GM19438 (cell line): ENCODE measurements around the gene TCN1.
"Not testable (repeated sequence)": the region's sequence is repeated elsewhere in the genome, so short reads cannot be mapped to it uniquely, and the experiment has no call there.

Source experiments
- ATAC-seq: cut with Tn5 transposase; IDR thresholded peaks from one replicate; pipeline ENCODE4 v1.9.1; 2021; ENCODE audit warnings: low read depth; ENCODE audit not compliant: unreplicated experiment

TCN1 gene

GRCh38 chr11:59866397-59866796, at the start of gene TCN1:
TCN1 (minus strand) TSS chr11:59866487; CDS start chr11:59866470, 17 bp downstream.
- no peak for ATAC-seq

- not testable (repeated sequence) for ATAC-seq
Observed at GRCh38 chr11:59903569-59903968, 37.3 kb upstream of the TCN1 start.

- ATAC-seq, result no peak
Observed at GRCh38 chr11:59901306-59901705, 35.0 kb upstream of the TCN1 start.

GRCh38 chr11:59900366-59901126, 34.3 kb upstream of the TCN1 start:
- no peak for ATAC-seq

- no peak for ATAC-seq
Observed at GRCh38 chr11:59899532-59899931, 33.2 kb upstream of the TCN1 start.

- ATAC-seq, result no peak
Observed at GRCh38 chr11:59898650-59899049, 32.4 kb upstream of the TCN1 start.

- ATAC-seq, result no peak
Observed at GRCh38 chr11:59898046-59898445, 31.8 kb upstream of the TCN1 start.

GRCh38 chr11:59894616-59895015, 28.3 kb upstream of the TCN1 start:
- ATAC-seq, result no peak

- ATAC-seq, result no peak
Observed at GRCh38 chr11:59891781-59892181, 25.5 kb upstream of the TCN1 start.

- not testable (repeated sequence) for ATAC-seq
Observed at GRCh38 chr11:59887156-59887555, 20.9 kb upstream of the TCN1 start.

GRCh38 chr11:59883597-59883996, 17.3 kb upstream of the TCN1 start:
- no peak for ATAC-seq

GRCh38 chr11:59879567-59879966, 13.3 kb upstream of the TCN1 start:
- no peak for ATAC-seq

- ATAC-seq, result no peak
Observed at GRCh38 chr11:59878575-59878974, 12.3 kb upstream of the TCN1 start, which contains the start of gene OOSP3. OOSP3 (plus strand) TSS chr11:59878782; CDS start chr11:59878809, 27 bp downstream.

- no peak for ATAC-seq
Observed at GRCh38 chr11:59877784-59878183, 11.5 kb upstream of the TCN1 start.

- no peak for ATAC-seq
Observed at GRCh38 chr11:59877325-59877724, 11.0 kb upstream of the TCN1 start.

- no peak for ATAC-seq
Observed at GRCh38 chr11:59875856-59876519, 9.7 kb upstream of the TCN1 start.

GRCh38 chr11:59872076-59872475, 5.8 kb upstream of the TCN1 start:
- ATAC-seq, result no peak

- ATAC-seq, result no peak
Observed at GRCh38 chr11:59867946-59868345, 1.7 kb upstream of the TCN1 start.

- no peak for ATAC-seq
Observed at GRCh38 chr11:59866836-59867235, 549 bp upstream of the TCN1 start.

- no peak for ATAC-seq
Observed at GRCh38 chr11:59865031-59865430, 1.3 kb downstream of the TCN1 start.

- no peak for ATAC-seq
Observed at GRCh38 chr11:59862252-59862651, 4.0 kb downstream of the TCN1 start.

GRCh38 chr11:59859673-59860072, 6.6 kb downstream of the TCN1 start:
- ATAC-seq, result no peak
